GM23338 (cell line): ENCODE results near the gene SLC38A8. TPM values are rescaled to one million over a fixed set of nuclear protein-coding genes. Genes with fewer than 3 reads are reported as not detected.

Experiments used
- ATAC-seq: fragments of 200-7000 bp; cut with Tn5 transposase; 3 replicates; pipeline ENCODE4 v1.9.1; 2020
- DNase-seq: peaks from one replicate; pipeline ENCODE4 v3.0.0-alpha.2; 2015; ENCODE audit warnings: low spot score
- H2AFZ ChIP-seq: fragments of 200-600 bp; sonication (generic); 2 replicates; pipeline ENCODE4 v1.8.0; 2016; ENCODE audit warnings: antibody characterized with exemption, mild to moderate bottlenecking, moderate library complexity
- H3F3A ChIP-seq: fragments of 200-600 bp; sonication (generic); replicated peaks from 2 replicates; pipeline ENCODE4 v1.8.0; 2017; ENCODE audit warnings: antibody characterized with exemption, mixed run types, low read depth
- H3K27ac ChIP-seq: fragments of 200-600 bp; sonication (generic); 2 replicates; pipeline ENCODE4 v1.6.1; 2016; ENCODE audit warnings: low read depth
- H3K27me3 ChIP-seq: fragments of 200-600 bp; sonication (generic); 2 replicates; pipeline ENCODE4 v1.8.0; 2016; ENCODE audit warnings: mild to moderate bottlenecking, mixed run types, moderate library complexity; ENCODE audit not compliant: insufficient read depth
- H3K36me3 ChIP-seq: fragments of 200-600 bp; sonication (generic); 2 replicates; pipeline ENCODE4 v1.8.0; 2016; ENCODE audit warnings: mild to moderate bottlenecking; ENCODE audit not compliant: insufficient read depth
- H3K4me1 ChIP-seq: fragments of 200-600 bp; sonication (generic); 2 replicates; pipeline ENCODE4 v1.8.0; 2016; ENCODE audit warnings: mild to moderate bottlenecking, moderate library complexity; ENCODE audit not compliant: insufficient read depth
- H3K4me2 ChIP-seq: fragments of 200-600 bp; sonication (generic); 2 replicates; pipeline ENCODE4 v1.7.1; 2017; ENCODE audit warnings: mixed run types
- H3K4me3 ChIP-seq: fragments of 200-600 bp; sonication (generic); 2 replicates; pipeline ENCODE4 v1.6.1; 2016; ENCODE audit warnings: mixed run types
- H3K79me2 ChIP-seq: fragments of 200-600 bp; sonication (generic); replicated peaks from 2 replicates; pipeline ENCODE4 v1.8.0; 2017; ENCODE audit warnings: mild to moderate bottlenecking; ENCODE audit not compliant: insufficient read depth
- H3K9me2 ChIP-seq: fragments of 200-600 bp; sonication (generic); 2 replicates; pipeline ENCODE4 v1.8.0; 2017; ENCODE audit not compliant: insufficient read depth
- H4K20me1 ChIP-seq: fragments of 200-600 bp; sonication (generic); replicated peaks from 2 replicates; pipeline ENCODE4 v1.8.0; 2017; ENCODE audit warnings: mild to moderate bottlenecking; ENCODE audit not compliant: insufficient read depth
- H3K27ac Mint-ChIP-seq: 2 replicates; pipeline ENCODE4 v1.8.0; 2020; ENCODE audit warnings: inconsistent platforms, mild to moderate bottlenecking, moderate library complexity, mixed read lengths
- H3K27me3 Mint-ChIP-seq: 3 replicates; pipeline ENCODE4 v1.8.0; 2022; ENCODE audit warnings: low read depth, mild to moderate bottlenecking, moderate library complexity, mixed read lengths, inconsistent platforms; ENCODE audit not compliant: insufficient read depth, poor library complexity
- H3K36me3 Mint-ChIP-seq: 3 replicates; pipeline ENCODE4 v1.8.0; 2021; ENCODE audit warnings: low read depth, mild to moderate bottlenecking, inconsistent platforms, moderate library complexity, mixed read lengths
- H3K4me1 Mint-ChIP-seq: 3 replicates; pipeline ENCODE4 v1.8.0; 2020; ENCODE audit warnings: mild to moderate bottlenecking, inconsistent platforms, mixed read lengths
- H3K4me3 Mint-ChIP-seq: 3 replicates; pipeline ENCODE4 v1.8.0; 2021; ENCODE audit warnings: moderate library complexity, mild to moderate bottlenecking, inconsistent platforms, mixed read lengths
- H3K9me3 Mint-ChIP-seq: 3 replicates; pipeline ENCODE4 v1.8.0; 2020; ENCODE audit warnings: moderate library complexity, mild to moderate bottlenecking, inconsistent platforms, mixed read lengths
- CREB1 ChIP-seq: fragments of 250-450 bp; sonication (Bioruptor Pico); IDR thresholded peaks from 2 replicates; pipeline ENCODE4 v1.5.0; 2020; ENCODE audit warnings: low read depth, mild to moderate bottlenecking, moderate library complexity
- EZH2 ChIP-seq: fragments of 200-600 bp; sonication (generic); IDR thresholded peaks from one replicate; pipeline ENCODE4 v1.8.0; 2017; ENCODE audit warnings: antibody characterized with exemption, mild to moderate bottlenecking, low read depth; ENCODE audit not compliant: unreplicated experiment
- EZH2phosphoT487 ChIP-seq: fragments of 200-600 bp; sonication (generic); IDR thresholded peaks from one replicate; pipeline ENCODE4 v1.8.1; 2018; ENCODE audit warnings: antibody characterized with exemption; ENCODE audit not compliant: unreplicated experiment
- JUNB ChIP-seq: IDR thresholded peaks from one replicate; pipeline ENCODE4 v1.6.1; 2016; ENCODE audit warnings: antibody characterized with exemption; ENCODE audit not compliant: unreplicated experiment
- NANOG ChIP-seq: IDR thresholded peaks from 2 replicates; pipeline ENCODE4 v1.6.1; 2016; ENCODE audit warnings: antibody characterized with exemption, borderline replicate concordance
- POLR2AphosphoS5 ChIP-seq: IDR thresholded peaks from 2 replicates; pipeline ENCODE4 v1.6.1; 2016; ENCODE audit warnings: antibody characterized with exemption, low read depth
- REST ChIP-seq: IDR thresholded peaks from one replicate; pipeline ENCODE4 v1.6.1; 2018; ENCODE audit warnings: antibody characterized with exemption; ENCODE audit not compliant: unreplicated experiment
- STAT1 ChIP-seq: IDR thresholded peaks from one replicate; pipeline ENCODE4 v1.6.1; 2016; ENCODE audit warnings: antibody characterized with exemption; ENCODE audit not compliant: unreplicated experiment
- ZNF114 ChIP-seq: fragments of 250-450 bp; sonication (Bioruptor Pico); IDR thresholded peaks from 2 replicates; pipeline ENCODE4 v1.5.0; 2020; ENCODE audit warnings: mild to moderate bottlenecking, moderate library complexity
- ZNF331 ChIP-seq: fragments of 250-450 bp; sonication (Bioruptor Pico); IDR thresholded peaks from 2 replicates; pipeline ENCODE4 v1.5.0; 2020; ENCODE audit warnings: low read depth, mild to moderate bottlenecking, moderate library complexity
- polyA plus RNA-seq: library from polyadenylated mRNA; unstranded; fragments of >200 nt; fragmentation: Nextera tagmentation; extraction: Ambion mirVana; gene quantifications from 2 replicates; pipeline ENCODE4 v1.2.1, GENCODE V29; 2016
- total RNA-seq: library from RNA; depleted of rRNA; stranded (reverse); fragments of >200 nt; shearing (Covaris generic); gene quantifications from 2 replicates; pipeline ENCODE4 v1.2.3, GENCODE V29; 2014
- TF ChIP-seq, protein P1 (sequence below), 2 experiments: fragments of 200-600 bp in 1 of 2; sonication (generic) in 1 of 2; conservative IDR thresholded peaks; 2 replicates each; pipeline versions ENCODE4 v1.5.1 to v1.6.1; 2016 to 2017; ENCODE audit warnings: antibody characterized with exemption in 2 of 2, low read depth in 2 of 2, mild to moderate bottlenecking in 2 of 2, moderate library complexity in 1 of 2

The SLC38A8 gene
- total and polyA plus RNA-seq, 2 experiments from 2014 or later = not detected

DNA sequence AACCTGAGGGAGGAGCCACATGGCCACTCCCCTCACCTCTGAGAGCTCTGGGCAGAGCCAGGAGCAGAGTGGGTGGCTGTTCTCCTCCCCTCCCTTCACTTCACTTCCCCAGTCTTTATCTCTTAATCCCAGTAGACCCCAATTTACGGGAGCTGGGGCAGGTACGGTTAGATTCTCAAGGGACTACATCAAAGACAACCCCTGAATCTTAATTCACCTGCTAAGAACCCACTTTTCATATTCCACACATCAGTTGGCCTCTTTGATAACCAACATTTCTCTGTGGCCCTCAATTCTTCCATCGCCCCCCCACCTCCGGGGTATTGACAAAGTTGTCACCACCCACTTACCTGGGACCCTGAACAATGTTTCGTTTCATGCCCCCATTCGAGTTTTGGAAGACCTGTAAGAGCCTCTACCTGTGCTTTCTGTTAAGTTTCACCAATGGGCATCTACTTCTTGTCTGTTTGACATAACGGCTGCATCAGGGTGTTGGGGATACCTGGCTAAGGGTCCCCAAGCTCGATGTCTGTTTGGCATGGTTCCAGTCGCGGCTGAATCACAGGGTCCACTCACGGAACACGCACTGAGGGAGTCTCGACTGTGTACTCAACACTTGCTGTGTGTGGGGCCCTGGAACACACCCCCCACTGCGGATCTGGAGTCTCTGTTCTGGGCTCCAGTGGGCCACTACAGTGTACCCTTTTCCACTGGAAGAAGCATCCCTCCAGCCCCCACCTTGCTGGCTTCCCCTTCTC lies 27.8 kb downstream of the SLC38A8 start:
- Histone ChIP-seq H3K79me2 (no peaks in the 10 kb centered on the region), H3K9me2 (no peaks in the 10 kb centered on the region), H3K36me3 (no peaks in the 10 kb centered on the region), H2AFZ (no peak overlapping the region), H3K4me2 (no peak overlapping the region), H4K20me1 (no peaks in the 10 kb centered on the region), H3F3A (no peaks in the 10 kb centered on the region), H3K27me3 (no peaks in the 10 kb centered on the region), H3K4me1 (no peaks in the 10 kb centered on the region; the same call in 1 of the 2 replicates), H3K27ac (no peak overlapping the region), H3K4me3 (no peak overlapping the region)
- TF ChIP-seq ZNF331 (CRISPR knock-in tag) (no peak), STAT1 (no peak), REST (no peak), EZH2 (no peak), EZH2phosphoT487 (no peak), ZNF114 (CRISPR knock-in tag) (no peak), JUNB (no peak), CREB1 (no peak), NANOG (no peak)
- no peak overlapping the region for H3K27ac Mint-ChIP-seq
- ATAC-seq (no peak), DNase-seq (no peak)
- peak overlapping the region; percentile 55 for H3K4me3 Mint-ChIP-seq
- H3K27me3 Mint-ChIP-seq = peaks cover 4% of the 10 kb centered on the region
- peaks cover 2% of the 10 kb centered on the region; the same call in 1 of the 3 replicates for H3K36me3 Mint-ChIP-seq
- H3K9me3 Mint-ChIP-seq = peaks cover 4% of the 10 kb centered on the region; the same call in 1 of the 3 replicates
- peaks cover 7% of the 10 kb centered on the region for H3K4me1 Mint-ChIP-seq

GRCh38 chr16:84013787-84014569 lies 28.6 kb downstream of the SLC38A8 start:
- H3K4me2 ChIP-seq = no peak overlapping the region
- ATAC-seq (peak; percentile 92), DNase-seq (peak; percentile 99)
- no peaks in the 10 kb centered on the region for H3K36me3 ChIP-seq
- TF ChIP-seq, protein P1, sequence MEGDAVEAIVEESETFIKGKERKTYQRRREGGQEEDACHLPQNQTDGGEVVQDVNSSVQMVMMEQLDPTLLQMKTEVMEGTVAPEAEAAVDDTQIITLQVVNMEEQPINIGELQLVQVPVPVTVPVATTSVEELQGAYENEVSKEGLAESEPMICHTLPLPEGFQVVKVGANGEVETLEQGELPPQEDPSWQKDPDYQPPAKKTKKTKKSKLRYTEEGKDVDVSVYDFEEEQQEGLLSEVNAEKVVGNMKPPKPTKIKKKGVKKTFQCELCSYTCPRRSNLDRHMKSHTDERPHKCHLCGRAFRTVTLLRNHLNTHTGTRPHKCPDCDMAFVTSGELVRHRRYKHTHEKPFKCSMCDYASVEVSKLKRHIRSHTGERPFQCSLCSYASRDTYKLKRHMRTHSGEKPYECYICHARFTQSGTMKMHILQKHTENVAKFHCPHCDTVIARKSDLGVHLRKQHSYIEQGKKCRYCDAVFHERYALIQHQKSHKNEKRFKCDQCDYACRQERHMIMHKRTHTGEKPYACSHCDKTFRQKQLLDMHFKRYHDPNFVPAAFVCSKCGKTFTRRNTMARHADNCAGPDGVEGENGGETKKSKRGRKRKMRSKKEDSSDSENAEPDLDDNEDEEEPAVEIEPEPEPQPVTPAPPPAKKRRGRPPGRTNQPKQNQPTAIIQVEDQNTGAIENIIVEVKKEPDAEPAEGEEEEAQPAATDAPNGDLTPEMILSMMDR (conservative IDR thresholded peaks at IDR 0.05; ENCODE audit: low read depth in 2 of 2) = no peak
- TF ChIP-seq POLR2AphosphoS5 (0 out of 2 replicates have a peak, but pooled peaks have one; percentile 24), REST (no peak), NANOG (no peak)
- no peak overlapping the region for H3K27ac ChIP-seq
- peaks cover 7% of the 10 kb centered on the region for H3K4me1 Mint-ChIP-seq
- peak overlapping the region; percentile 55; the same call in 2 of the 3 replicates for H3K4me3 Mint-ChIP-seq
- no peak overlapping the region for H2AFZ ChIP-seq
- H3K9me2 ChIP-seq = no peaks in the 10 kb centered on the region
- H3K79me2 ChIP-seq = no peaks in the 10 kb centered on the region
- no peaks in the 10 kb centered on the region for H3K36me3 Mint-ChIP-seq
- H3K4me3 ChIP-seq = no peak overlapping the region
- H3K9me3 Mint-ChIP-seq = no peaks in the 10 kb centered on the region
- H3K27ac Mint-ChIP-seq = peak overlapping the region; percentile 81; the same call in 1 of the 2 replicates
- no peaks in the 10 kb centered on the region for H4K20me1 ChIP-seq
- no peaks in the 10 kb centered on the region for H3K27me3 ChIP-seq
- no peaks in the 10 kb centered on the region for H3F3A ChIP-seq
- H3K4me1 ChIP-seq = no peaks in the 10 kb centered on the region; the same call in 1 of the 2 replicates
- H3K27me3 Mint-ChIP-seq = peaks cover 4% of the 10 kb centered on the region
